ENCODE data around the gene CCDC148.
A peak's percentile ranks its signal among the peaks of the same experiment; 100 is the strongest.
"Not testable (repeated sequence)": the region's sequence is repeated elsewhere in the genome, so short reads cannot be mapped to it uniquely, and the experiment has no call there.

The CCDC148 gene

GRCh38 chr2:158413581-158413980, 43.0 kb downstream of the CCDC148 start:
- no peak for DNase-seq

GRCh38 chr2:158412206-158412605, 44.3 kb downstream of the CCDC148 start:
- no peak for DNase-seq

GRCh38 chr2:158411748-158412147, 44.8 kb downstream of the CCDC148 start:
- no peak for DNase-seq

- DNase-seq: no peak
Measured at GRCh38 chr2:158410132-158410531, 46.4 kb downstream of the CCDC148 start.

- DNase-seq: no peak
Measured at GRCh38 chr2:158407031-158407430, 49.5 kb downstream of the CCDC148 start.

- DNase-seq: no peak
Measured at GRCh38 chr2:158405341-158405740, 51.2 kb downstream of the CCDC148 start.

- no peak for DNase-seq
Measured at GRCh38 chr2:158403237-158403636, 53.3 kb downstream of the CCDC148 start.

- DNase-seq: no peak
Measured at GRCh38 chr2:158402665-158403064, 53.9 kb downstream of the CCDC148 start.

- no peak for DNase-seq
Measured at GRCh38 chr2:158395166-158395565, 61.4 kb downstream of the CCDC148 start.

GRCh38 chr2:158394453-158394852, 62.1 kb downstream of the CCDC148 start:
- DNase-seq: no peak

GRCh38 chr2:158393886-158394285, 62.7 kb downstream of the CCDC148 start:
- no peak for DNase-seq

GRCh38 chr2:158392687-158393086, 63.9 kb downstream of the CCDC148 start:
- DNase-seq: no peak

GRCh38 chr2:158391876-158392275, 64.7 kb downstream of the CCDC148 start:
- DNase-seq: no peak

- DNase-seq: no peak
Measured at GRCh38 chr2:158391361-158391760, 65.2 kb downstream of the CCDC148 start.

GRCh38 chr2:158388159-158388558, 68.4 kb downstream of the CCDC148 start:
- no peak for DNase-seq

GRCh38 chr2:158385646-158386045, 70.9 kb downstream of the CCDC148 start:
- no peak for DNase-seq

GRCh38 chr2:158381978-158382377, 74.6 kb downstream of the CCDC148 start:
- DNase-seq: no peak

- no peak for DNase-seq
Measured at GRCh38 chr2:158381205-158381604, 75.3 kb downstream of the CCDC148 start.

GRCh38 chr2:158380746-158381145, 75.8 kb downstream of the CCDC148 start:
- no peak for DNase-seq

- no peak for DNase-seq
Measured at GRCh38 chr2:158378926-158379325, 77.6 kb downstream of the CCDC148 start.

- DNase-seq: no peak
Measured at GRCh38 chr2:158366342-158366741, 90.2 kb downstream of the CCDC148 start.

GRCh38 chr2:158359846-158360245, 96.7 kb downstream of the CCDC148 start:
- DNase-seq: peak in 1 of 2 experiments; percentile 20

- DNase-seq: no peak
Measured at GRCh38 chr2:158357699-158358098, 98.9 kb downstream of the CCDC148 start.

- DNase-seq: no peak
Measured at GRCh38 chr2:158357122-158357521, 99.4 kb downstream of the CCDC148 start.

- not testable (repeated sequence) for DNase-seq
Measured at GRCh38 chr2:158351466-158351816, 105.1 kb downstream of the CCDC148 start.

All from stimulated activated CD4-positive, alpha-beta T cell treated with anti-CD3 and anti-CD28 coated beads, Interleukin-4, amount 100 ng/mL, for 4 hours (primary cell).